Activated CD8-positive, alpha-beta memory T cell treated with anti-CD3 and anti-CD28 coated beads, Interleukin-2, amount 50 U/mL, for 1 hour (primary cell): ENCODE measurements around the gene MTHFSD.

Experiments
- DNase-seq: peaks from one replicate; pipeline ENCODE4 v3.0.0-alpha.2; 2020; ENCODE audit errors: extremely low read depth

The MTHFSD gene

GRCh38 chr16:86530251-86531190 lies 24.5 kb downstream of the MTHFSD start:
- DNase-seq, result no peak

GRCh38 chr16:86529160-86529559 lies 25.9 kb downstream of the MTHFSD start:
- DNase-seq, result no peak

- DNase-seq, result no peak
Observed at GRCh38 chr16:86528061-86528929, 26.7 kb downstream of the MTHFSD start.

GRCh38 chr16:86527366-86527765 lies 27.7 kb downstream of the MTHFSD start:
- no peak for DNase-seq

- DNase-seq, result no peak
Observed at GRCh38 chr16:86525696-86526095, 29.3 kb downstream of the MTHFSD start.

GRCh38 chr16:86524029-86524428 lies 31.0 kb downstream of the MTHFSD start:
- no peak for DNase-seq

- DNase-seq, result no peak
Observed at GRCh38 chr16:86523166-86523740, 31.8 kb downstream of the MTHFSD start.

- DNase-seq, result no peak
Observed at GRCh38 chr16:86522634-86523033, 32.4 kb downstream of the MTHFSD start.

GRCh38 chr16:86521236-86522197 lies 33.5 kb downstream of the MTHFSD start:
- no peak for DNase-seq

- no peak for DNase-seq
Observed at GRCh38 chr16:86520317-86521210, 34.5 kb downstream of the MTHFSD start.

GRCh38 chr16:86519649-86520316 lies 35.3 kb downstream of the MTHFSD start:
- DNase-seq, result no peak

GRCh38 chr16:86519007-86519648 lies 35.9 kb downstream of the MTHFSD start:
- DNase-seq, result no peak

- DNase-seq, result no peak
Observed at GRCh38 chr16:86517652-86518258, 37.3 kb downstream of the MTHFSD start.

- no peak for DNase-seq
Observed at GRCh38 chr16:86517033-86517432, 38.0 kb downstream of the MTHFSD start.

GRCh38 chr16:86516623-86517003 lies 38.4 kb downstream of the MTHFSD start:
- DNase-seq, result no peak

GRCh38 chr16:86515777-86516622 lies 39.0 kb downstream of the MTHFSD start:
- no peak for DNase-seq

- DNase-seq, result no peak
Observed at GRCh38 chr16:86515413-86515776, 39.6 kb downstream of the MTHFSD start.
